Central memory CD4-positive, alpha-beta T cell (primary cell): Measurements from ENCODE around the gene BCL2L14.

Experiments used
- DNase-seq: peaks from one replicate; pipeline ENCODE4 v3.0.0; 2022

The BCL2L14 gene

GRCh38 chr12:12056951-12057350 is 13.8 kb upstream of the BCL2L14 start:
- DNase-seq: no peak

GRCh38 chr12:12064596-12064995 is 6.1 kb upstream of the BCL2L14 start:
- DNase-seq: no peak

GRCh38 chr12:12068751-12069150 is 2.0 kb upstream of the BCL2L14 start:
- DNase-seq: no peak

DNA sequence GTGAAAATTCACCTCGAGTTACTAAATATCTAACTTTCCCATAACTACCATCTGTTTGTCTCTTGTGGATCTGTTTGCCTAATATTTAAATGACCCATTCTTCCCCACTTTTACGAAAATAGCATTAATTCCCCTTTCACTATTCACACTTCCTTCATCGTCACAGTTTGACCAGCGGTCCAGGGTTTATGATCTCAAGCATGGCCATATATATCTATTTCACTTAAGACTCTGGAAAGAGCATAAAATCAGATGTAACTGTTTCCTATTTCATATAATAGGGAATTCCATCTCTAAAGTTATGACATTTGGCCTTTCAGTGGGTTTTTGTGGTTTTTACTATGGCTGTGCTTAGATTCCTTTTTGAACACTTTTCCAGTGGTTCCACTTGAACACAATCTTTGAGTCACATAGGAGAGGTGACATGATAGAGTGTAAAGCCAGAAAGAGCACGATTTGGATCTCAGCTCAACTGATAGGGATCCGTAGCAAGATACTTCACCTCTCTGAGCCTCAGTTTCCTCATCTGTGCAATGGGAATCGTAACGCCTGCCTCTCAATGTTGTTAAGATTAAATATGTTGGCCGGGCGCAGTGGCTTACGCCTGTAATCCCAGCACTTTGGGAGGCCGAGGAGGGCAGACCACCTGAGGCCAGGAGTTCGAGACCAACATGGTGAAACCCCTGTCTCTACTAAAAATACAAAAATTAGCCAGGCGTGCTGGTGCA is 754 bp upstream of the BCL2L14 start:
- DNase-seq: no peak

- DNase-seq: peak; percentile 27
Measured at GRCh38 chr12:12072064-12072760, 1.5 kb downstream of the BCL2L14 start.

- DNase-seq: no peak
Measured at GRCh38 chr12:12079291-12079690, 8.6 kb downstream of the BCL2L14 start.

DNA sequence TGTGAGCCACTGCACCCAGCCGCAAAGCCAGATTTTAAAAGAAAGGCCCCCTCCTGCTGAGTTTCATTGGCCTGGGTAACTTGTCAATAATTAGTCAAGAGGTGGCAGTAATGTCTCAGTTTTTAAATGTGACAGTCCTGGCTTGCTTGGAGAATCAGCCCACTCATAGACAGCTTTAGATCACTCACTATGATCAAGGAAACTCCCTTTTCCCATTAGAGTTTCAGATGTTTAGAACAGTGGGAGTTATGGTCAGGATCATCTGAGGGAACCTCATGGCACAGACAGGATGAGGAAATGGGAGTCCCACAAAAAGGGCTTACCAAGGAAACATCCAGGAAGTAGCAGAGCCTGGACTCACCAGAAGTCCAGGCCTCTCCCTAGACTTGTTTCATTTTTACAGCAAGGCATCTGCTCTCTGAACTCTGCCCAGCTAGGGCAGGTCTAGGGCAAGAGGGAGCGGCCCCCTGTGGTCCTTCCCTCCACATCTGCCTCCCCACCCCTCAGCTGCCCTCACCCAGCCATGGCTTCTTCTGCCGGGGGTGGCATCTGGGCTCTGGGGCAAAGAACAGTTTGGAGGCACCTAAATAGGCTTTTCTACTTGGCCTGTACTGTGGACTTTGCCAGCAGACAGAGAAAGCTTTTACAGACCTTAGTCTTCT is 11.2 kb downstream of the BCL2L14 start:
- DNase-seq: no peak

DNA sequence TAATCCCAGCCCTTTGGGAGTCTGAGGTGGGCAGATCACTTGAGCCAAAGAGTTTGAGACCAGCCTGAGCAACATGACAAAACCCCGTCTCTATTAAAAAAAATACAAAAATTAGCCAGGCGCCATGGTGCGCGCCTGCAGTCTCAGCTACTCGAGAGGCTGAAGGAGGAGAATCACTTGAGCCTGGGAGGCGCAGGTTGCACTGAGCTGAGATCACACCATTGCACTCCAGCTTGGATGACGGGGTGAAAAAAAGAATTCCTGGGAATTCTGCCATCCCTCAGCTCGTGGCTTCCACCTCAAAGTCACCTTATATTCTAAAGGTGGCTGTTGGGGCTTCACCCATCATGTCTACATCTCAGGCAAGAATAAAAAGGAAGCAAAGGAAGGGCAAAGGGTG is 12.9 kb downstream of the BCL2L14 start:
- DNase-seq: no peak

GRCh38 chr12:12086362-12086761 is 15.6 kb downstream of the BCL2L14 start:
- no peak for DNase-seq

- no peak for DNase-seq
Measured at GRCh38 chr12:12086973-12087692, 16.4 kb downstream of the BCL2L14 start.

GRCh38 chr12:12087693-12088034 is 16.9 kb downstream of the BCL2L14 start:
- DNase-seq: no peak

GRCh38 chr12:12088147-12088546 is 17.4 kb downstream of the BCL2L14 start:
- no peak for DNase-seq

DNA sequence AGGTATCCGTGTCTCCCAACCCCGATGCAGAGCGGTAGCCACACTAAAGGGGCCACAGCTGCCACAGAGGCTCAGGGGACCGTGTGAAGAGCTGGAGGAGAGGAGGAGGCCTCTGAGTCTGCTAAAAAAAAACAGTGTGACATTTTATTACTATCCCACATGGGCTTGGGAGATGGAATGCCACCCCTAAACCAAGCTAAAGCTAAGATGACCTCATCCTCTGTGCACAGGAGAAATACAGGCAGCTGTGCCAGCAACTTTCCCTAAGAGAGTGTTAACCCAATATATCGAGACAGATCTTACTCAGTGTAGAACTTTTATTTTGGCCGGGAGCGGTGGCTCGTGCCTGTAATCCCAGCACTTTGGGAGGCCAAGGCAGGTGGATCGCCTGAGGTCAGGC is 18.0 kb downstream of the BCL2L14 start:
- DNase-seq: no peak

DNA sequence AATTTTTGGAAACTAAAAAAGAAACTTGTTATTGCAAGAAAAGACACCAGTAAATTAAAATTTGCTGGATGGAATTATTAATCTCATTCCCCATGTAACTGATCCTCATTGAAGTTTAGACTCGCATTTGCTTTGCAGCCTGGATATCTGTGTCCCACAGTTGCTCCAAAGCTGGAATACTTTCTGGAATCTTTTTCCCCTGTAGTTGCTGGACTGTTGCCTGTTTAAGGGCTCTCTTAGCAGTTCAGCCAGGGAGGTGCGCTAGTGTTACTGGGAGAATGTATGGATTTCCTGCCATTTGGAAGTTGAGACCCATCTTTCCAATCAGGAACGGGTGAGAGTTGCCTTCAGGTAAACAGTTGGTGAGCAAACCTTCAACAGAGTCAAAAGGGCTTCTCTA is 20.3 kb downstream of the BCL2L14 start:
- no peak for DNase-seq

- DNase-seq: no peak
Measured at GRCh38 chr12:12091977-12092663, 21.4 kb downstream of the BCL2L14 start.

GRCh38 chr12:12094481-12094880 is 23.7 kb downstream of the BCL2L14 start:
- no peak for DNase-seq

DNA sequence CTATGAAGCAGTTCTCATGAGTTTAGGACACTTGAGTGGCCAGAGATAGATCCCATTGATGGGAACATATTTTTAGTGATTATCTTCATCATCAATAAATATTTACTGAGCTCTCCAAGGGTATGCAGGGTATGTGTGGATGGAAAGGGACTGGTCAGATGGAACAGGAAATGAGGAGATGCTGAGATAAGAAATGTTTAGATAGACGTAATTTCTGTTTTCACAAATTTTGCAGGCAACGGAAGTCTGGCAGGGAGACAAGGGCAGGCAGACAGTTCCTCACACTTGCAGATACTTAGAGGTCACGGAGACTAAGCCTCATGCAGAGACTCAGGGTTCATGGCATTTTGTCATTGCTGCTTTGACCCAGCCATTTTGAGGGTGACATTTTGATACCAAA is 24.3 kb downstream of the BCL2L14 start:
- no peak for DNase-seq

DNA sequence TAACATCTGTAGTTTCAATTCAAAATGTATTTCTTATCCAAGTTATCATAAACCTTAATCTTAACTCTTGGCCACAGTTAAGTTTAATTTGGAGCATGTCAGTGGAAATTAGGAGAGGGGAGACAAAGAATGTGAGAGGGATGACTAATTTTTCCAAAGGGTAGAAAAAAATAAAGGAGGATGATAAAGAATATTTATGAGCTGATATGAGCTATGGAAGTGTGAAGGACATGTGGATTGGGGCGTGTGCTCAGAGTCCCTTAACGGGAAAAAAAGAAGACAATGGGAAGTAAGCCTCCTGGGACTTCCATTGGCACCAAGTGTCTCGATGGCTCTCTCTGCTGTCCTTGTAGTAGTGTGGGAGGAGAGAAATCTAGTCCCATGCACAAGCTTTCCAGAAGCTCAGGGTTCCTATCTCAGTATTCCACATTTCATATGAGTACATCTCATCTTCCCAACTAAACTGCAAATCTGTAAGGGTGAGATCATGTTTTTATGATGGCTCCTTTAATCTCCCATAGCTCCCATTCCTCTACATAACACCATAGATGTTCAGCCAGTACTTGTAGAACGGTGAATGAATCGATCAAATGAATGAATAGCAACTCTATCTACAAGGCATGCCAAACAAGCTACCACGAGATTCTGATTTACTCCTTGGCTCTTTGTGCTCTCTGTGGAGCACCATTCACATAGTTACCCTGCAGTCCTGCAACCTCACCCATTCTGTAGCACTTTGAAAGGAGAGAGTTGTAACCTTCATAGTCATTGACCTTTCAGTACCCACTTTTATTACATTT is 27.4 kb downstream of the BCL2L14 start:
- DNase-seq: no peak

- no peak for DNase-seq
Measured at GRCh38 chr12:12098691-12099015, 27.9 kb downstream of the BCL2L14 start.

GRCh38 chr12:12099102-12099501 is 28.4 kb downstream of the BCL2L14 start:
- DNase-seq: no peak

GRCh38 chr12:12107678-12108077 is 36.9 kb downstream of the BCL2L14 start:
- DNase-seq: no peak

GRCh38 chr12:12108441-12109058 is 37.8 kb downstream of the BCL2L14 start:
- no peak for DNase-seq
